Progenitor cell of endocrine pancreas (in vitro differentiated cells): Measurements from ENCODE around the gene CMC1. TPM values are rescaled to one million over a fixed set of nuclear protein-coding genes. Genes with fewer than 3 reads are reported as not detected.

Experiments used
- DNase-seq: peaks from one replicate; pipeline ENCODE4 v3.0.0; 2021; ENCODE audit warnings: low spot score; ENCODE audit not compliant: unreplicated experiment
- H3K27ac Mint-ChIP-seq: 2 replicates; pipeline ENCODE4 v1.8.0; 2021; ENCODE audit warnings: mild to moderate bottlenecking, moderate library complexity, mixed read lengths
- H3K27me3 Mint-ChIP-seq: 2 replicates; pipeline ENCODE4 v1.8.0; 2021; ENCODE audit warnings: mixed read lengths
- H3K36me3 Mint-ChIP-seq: 2 replicates; pipeline ENCODE4 v1.8.0; 2022; ENCODE audit warnings: mixed read lengths; ENCODE audit not compliant: insufficient read depth
- H3K4me1 Mint-ChIP-seq: 2 replicates; pipeline ENCODE4 v1.8.0; 2021; ENCODE audit warnings: low read depth, mixed read lengths
- H3K4me3 Mint-ChIP-seq: 2 replicates; pipeline ENCODE4 v1.8.0; 2021; ENCODE audit warnings: low read depth, mild to moderate bottlenecking, moderate library complexity, mixed read lengths
- H3K9me3 Mint-ChIP-seq: 2 replicates; pipeline ENCODE4 v1.8.0; 2021; ENCODE audit warnings: low read depth, mixed read lengths
- total RNA-seq: library from RNA; stranded (reverse); gene quantifications from 2 replicates; pipeline ENCODE4 v1.2.1, GENCODE V29; 2021
- TF ChIP-seq, protein P1 (sequence below): fragments of 200-600 bp; sonication (generic); IDR thresholded peaks from one replicate; pipeline ENCODE4 v1.5.0; 2021; ENCODE audit warnings: antibody characterized with exemption, mild to moderate bottlenecking; ENCODE audit not compliant: unreplicated experiment

The CMC1 gene
- total RNA-seq, 1 donor from 2014 or later: 16.2 TPM

DNA sequence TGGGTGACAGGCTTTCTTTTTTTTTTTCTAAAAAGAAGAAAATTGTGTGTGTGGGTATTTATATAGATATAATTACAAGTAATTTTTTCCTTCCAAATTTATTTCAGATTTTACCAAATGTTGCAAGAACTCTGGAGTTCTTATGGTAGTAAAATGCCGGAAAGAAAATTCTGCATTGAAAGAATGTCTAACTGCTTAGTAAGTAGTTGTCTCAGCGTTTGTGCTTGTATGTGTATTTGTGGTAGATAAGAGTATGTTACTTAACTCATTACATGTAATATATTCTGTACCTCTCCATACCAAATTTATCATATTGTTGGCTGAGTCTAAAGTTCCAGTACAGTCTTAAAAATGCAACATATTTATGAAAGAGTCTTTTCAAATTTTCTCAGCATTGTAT is 74.8 kb downstream of the CMC1 start:
- no peaks in the 10 kb centered on the region for H3K36me3 Mint-ChIP-seq
- no peak overlapping the region for H3K27ac Mint-ChIP-seq
- H3K9me3 Mint-ChIP-seq: no peaks in the 10 kb centered on the region
- H3K4me1 Mint-ChIP-seq: peaks cover 5% of the 10 kb centered on the region
- TF ChIP-seq, protein P1, sequence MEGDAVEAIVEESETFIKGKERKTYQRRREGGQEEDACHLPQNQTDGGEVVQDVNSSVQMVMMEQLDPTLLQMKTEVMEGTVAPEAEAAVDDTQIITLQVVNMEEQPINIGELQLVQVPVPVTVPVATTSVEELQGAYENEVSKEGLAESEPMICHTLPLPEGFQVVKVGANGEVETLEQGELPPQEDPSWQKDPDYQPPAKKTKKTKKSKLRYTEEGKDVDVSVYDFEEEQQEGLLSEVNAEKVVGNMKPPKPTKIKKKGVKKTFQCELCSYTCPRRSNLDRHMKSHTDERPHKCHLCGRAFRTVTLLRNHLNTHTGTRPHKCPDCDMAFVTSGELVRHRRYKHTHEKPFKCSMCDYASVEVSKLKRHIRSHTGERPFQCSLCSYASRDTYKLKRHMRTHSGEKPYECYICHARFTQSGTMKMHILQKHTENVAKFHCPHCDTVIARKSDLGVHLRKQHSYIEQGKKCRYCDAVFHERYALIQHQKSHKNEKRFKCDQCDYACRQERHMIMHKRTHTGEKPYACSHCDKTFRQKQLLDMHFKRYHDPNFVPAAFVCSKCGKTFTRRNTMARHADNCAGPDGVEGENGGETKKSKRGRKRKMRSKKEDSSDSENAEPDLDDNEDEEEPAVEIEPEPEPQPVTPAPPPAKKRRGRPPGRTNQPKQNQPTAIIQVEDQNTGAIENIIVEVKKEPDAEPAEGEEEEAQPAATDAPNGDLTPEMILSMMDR: no peak
- H3K27me3 Mint-ChIP-seq: no peaks in the 10 kb centered on the region
- no peak for DNase-seq
- H3K4me3 Mint-ChIP-seq: no peak overlapping the region

DNA sequence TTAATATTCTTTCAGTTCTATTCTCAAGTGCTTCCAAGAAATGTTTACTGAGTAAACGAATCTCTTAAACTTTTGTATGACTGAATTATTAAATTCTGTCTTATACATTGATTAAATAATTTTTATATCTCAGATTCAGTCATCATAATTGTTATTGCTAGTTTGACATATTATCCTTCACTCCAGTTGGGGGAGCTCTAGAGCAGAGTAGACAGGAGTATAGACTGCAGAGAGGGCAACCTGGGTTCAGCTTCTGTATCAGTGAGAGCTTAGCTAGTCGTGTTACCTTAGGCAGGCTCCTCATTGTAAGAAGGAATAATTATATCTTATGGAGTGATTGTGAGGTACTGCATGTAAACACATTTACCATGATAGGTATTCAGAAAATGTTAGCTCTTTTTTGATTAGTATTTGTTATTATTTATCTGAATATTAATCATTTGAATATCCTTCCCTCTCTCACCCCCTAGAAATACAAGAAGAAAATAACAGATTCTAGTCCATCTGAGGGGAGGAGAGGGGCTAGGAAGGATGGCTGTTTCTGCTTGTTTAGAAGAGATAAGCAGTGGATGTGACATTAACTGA is 76.1 kb downstream of the CMC1 start:
- Mint-ChIP-seq H3K27me3 (no peaks in the 10 kb centered on the region), H3K4me3 (no peak overlapping the region), H3K9me3 (no peaks in the 10 kb centered on the region), H3K36me3 (no peaks in the 10 kb centered on the region), H3K4me1 (peaks cover 7% of the 10 kb centered on the region), H3K27ac (no peak overlapping the region)
- TF ChIP-seq, protein P1: peak; percentile 64
- DNase-seq: no peak

DNA sequence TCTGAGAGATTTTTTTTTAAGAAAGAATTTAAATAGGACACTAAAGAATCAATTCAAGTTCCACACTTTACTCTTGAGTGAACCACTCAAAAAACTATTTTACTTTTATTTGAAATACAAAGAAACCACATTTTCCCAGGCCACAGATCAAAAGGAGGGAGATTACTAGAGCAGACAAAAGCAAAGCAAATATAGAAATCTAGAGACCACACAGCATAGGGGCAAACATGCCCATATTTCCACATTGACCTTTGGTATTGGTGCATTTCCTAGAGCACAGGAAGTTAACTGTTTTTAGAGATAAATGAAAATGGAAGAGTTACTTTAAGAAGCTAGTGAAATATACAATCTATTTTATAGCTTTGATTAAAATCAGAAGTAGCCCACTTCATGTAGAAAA is 79.6 kb downstream of the CMC1 start:
- Mint-ChIP-seq H3K4me1 (peaks cover 7% of the 10 kb centered on the region), H3K27ac (no peak overlapping the region), H3K27me3 (no peaks in the 10 kb centered on the region), H3K36me3 (peaks cover 1% of the 10 kb centered on the region), H3K4me3 (no peak overlapping the region), H3K9me3 (no peaks in the 10 kb centered on the region)
- TF ChIP-seq, protein P1: no peak
- DNase-seq: no peak

DNA sequence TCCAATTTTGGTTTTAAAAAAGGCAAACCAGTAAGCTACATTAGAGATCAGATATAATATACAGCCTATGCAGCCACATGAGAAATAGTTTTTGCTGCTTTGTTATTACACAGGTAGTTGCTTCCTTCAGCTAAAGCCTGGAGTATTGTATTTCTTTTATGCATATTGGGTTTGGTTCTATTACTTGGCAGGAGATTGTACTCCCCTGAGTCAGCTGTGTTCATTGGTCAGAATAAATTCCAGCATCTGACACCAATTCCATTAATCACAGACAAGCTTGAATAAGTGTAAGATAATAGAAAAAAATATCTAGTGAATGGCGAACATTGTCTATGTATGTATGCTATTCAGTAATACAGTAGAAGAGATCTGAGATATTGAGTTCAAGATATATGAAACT is 81.0 kb downstream of the CMC1 start:
- DNase-seq: no peak
- H3K27ac Mint-ChIP-seq: no peak overlapping the region
- TF ChIP-seq, protein P1: no peak
- H3K36me3 Mint-ChIP-seq: peaks cover 1% of the 10 kb centered on the region
- H3K27me3 Mint-ChIP-seq: no peaks in the 10 kb centered on the region
- H3K4me3 Mint-ChIP-seq: no peak overlapping the region
- no peaks in the 10 kb centered on the region for H3K9me3 Mint-ChIP-seq
- H3K4me1 Mint-ChIP-seq: peaks cover 7% of the 10 kb centered on the region

- Mint-ChIP-seq H3K36me3 (peaks cover 1% of the 10 kb centered on the region), H3K9me3 (no peaks in the 10 kb centered on the region), H3K4me3 (no peak overlapping the region), H3K4me1 (peaks cover 1% of the 10 kb centered on the region), H3K27ac (no peak overlapping the region), H3K27me3 (no peaks in the 10 kb centered on the region)
- TF ChIP-seq, protein P1: no peak
- no peak for DNase-seq
Measured at GRCh38 chr3:28326458-28326926, 85.1 kb downstream of the CMC1 start.
